ENCODE results near the gene PCDH10.

DNA sequence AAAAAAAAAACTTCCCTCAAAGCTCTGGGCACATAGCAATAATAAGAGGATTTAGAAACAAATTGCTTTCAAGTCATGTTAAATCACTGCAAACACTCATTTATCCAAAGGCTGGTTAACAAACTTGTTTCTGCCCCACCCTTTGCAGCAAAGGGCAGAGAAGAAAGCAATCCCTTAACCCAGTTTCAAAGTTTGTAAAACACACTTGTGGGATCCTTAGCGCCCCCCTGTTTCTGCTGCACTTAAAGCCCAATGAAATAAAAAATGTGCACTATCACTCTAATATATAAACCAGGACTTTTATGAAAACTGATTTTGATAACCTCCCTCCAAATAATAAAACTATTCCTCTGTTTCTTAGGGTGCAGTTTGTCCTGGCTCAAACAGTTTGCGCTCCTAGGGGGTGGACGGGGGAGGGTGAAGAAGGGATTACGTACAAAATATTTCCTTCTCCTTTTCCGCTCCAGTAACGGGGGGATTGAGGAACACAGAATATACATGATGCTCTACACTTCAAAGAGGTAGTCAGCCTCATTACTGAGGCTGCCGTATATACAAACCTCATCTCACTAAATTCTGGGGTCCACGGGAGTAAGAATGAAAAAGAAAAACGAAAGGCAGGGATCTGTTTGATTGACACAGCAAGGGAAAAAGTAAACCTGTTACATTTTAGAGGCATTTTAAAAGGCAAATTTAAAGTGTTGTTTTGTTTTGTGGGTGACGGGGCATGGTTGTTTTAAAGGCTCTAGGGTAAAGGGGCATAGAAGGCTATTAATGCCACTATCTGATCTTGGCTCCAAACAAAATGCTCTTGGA, 3.1 kb upstream of the PCDH10 start:
- TF ChIP-seq, protein P1, sequence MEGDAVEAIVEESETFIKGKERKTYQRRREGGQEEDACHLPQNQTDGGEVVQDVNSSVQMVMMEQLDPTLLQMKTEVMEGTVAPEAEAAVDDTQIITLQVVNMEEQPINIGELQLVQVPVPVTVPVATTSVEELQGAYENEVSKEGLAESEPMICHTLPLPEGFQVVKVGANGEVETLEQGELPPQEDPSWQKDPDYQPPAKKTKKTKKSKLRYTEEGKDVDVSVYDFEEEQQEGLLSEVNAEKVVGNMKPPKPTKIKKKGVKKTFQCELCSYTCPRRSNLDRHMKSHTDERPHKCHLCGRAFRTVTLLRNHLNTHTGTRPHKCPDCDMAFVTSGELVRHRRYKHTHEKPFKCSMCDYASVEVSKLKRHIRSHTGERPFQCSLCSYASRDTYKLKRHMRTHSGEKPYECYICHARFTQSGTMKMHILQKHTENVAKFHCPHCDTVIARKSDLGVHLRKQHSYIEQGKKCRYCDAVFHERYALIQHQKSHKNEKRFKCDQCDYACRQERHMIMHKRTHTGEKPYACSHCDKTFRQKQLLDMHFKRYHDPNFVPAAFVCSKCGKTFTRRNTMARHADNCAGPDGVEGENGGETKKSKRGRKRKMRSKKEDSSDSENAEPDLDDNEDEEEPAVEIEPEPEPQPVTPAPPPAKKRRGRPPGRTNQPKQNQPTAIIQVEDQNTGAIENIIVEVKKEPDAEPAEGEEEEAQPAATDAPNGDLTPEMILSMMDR (conservative IDR thresholded peaks at IDR 0.05) = no peak
- TF ChIP-seq EZH2 (IDR thresholded peaks at IDR 0.05; ENCODE audit: low read depth) = no peak

Measured in PC-9 (cell line).